Epithelial cell of esophagus (primary cell): ENCODE data around the gene ARFGAP3.

ENCODE experiments used
- DNase-seq: peaks from one replicate; pipeline ENCODE4 v3.0.0; 2010; ENCODE audit warnings: low read depth
- H3K4me3 ChIP-seq: 2 replicates; pipeline ENCODE4 v1.5.1; 2011; ENCODE audit warnings: mild to moderate bottlenecking, low read length, control low read depth
- TF ChIP-seq, protein P1 (sequence below): IDR thresholded peaks from 2 replicates; pipeline ENCODE4 v1.5.1; 2011; ENCODE audit warnings: low read depth, mild to moderate bottlenecking, low read length, control low read depth, inconsistent platforms; ENCODE audit not compliant: insufficient read depth; ENCODE audit errors: missing control alignments

Gene ARFGAP3

DNA sequence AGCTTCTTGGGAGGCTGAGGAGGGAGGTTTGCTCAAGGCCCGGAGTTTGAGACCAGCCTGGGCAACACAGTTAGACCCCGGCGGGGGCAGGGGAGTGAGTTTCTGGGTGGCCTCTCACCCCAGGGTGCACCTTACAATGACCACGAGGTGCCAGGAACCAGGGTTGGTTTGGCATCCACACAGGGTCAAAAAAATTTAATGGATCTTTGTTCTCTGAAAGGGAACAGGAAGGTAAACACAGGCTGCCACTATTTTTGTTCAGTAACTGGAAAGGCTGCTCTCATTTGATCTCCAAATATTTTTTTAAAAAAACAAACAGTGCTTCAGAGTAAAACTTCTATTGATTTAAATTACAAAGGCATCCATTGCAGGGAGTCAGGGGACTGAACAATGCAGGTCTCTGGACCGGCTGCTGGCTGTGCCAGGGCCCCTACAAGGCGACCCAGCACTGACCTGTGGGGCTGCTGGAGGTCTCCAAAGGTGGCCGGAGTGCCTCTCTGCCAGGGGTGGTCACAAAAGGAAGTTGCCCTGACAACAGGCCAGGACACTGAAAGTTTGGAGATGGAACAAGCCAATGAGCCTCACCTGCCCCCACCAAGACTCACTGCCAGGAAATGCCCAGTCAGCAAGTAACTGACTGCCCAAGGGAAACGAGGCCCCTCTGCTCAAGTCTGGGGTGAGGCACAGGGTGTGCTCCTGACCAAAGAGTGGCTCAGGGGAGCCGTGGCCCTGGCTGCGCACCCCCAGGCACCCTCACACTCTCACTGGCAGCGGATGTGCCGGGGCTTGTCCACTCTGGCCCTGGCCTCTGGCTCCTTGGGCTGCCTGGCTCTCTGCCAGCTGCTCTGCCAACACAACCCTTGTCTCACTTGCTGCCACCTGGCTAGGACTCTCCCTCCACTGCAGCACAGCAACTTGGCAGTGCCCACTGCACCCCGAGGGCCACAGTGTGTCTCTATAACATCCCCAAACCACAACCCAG lies 51.8 kb downstream of the ARFGAP3 start:
- TF ChIP-seq, protein P1, sequence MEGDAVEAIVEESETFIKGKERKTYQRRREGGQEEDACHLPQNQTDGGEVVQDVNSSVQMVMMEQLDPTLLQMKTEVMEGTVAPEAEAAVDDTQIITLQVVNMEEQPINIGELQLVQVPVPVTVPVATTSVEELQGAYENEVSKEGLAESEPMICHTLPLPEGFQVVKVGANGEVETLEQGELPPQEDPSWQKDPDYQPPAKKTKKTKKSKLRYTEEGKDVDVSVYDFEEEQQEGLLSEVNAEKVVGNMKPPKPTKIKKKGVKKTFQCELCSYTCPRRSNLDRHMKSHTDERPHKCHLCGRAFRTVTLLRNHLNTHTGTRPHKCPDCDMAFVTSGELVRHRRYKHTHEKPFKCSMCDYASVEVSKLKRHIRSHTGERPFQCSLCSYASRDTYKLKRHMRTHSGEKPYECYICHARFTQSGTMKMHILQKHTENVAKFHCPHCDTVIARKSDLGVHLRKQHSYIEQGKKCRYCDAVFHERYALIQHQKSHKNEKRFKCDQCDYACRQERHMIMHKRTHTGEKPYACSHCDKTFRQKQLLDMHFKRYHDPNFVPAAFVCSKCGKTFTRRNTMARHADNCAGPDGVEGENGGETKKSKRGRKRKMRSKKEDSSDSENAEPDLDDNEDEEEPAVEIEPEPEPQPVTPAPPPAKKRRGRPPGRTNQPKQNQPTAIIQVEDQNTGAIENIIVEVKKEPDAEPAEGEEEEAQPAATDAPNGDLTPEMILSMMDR: no peak

DNA sequence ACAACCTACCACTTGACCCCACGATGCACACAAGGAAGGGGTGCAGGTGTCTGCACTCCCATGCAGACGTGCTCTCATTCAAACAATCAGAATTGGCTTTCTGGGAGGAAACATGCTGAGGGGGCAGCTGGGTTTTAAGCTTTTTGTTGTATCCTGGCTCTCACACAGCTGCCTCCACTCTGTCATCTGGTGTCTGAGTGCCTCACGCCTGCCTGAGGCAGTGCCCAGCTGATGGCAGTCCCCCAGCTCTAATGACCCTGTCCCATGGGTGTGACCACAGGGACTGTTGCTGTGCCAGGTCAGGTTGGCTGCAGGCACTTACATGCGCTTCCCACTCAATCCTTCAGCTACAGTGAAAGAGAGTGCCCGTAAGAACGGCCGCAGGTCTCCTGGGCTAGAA lies 53.7 kb downstream of the ARFGAP3 start:
- H3K4me3 ChIP-seq: no peak overlapping the region
- DNase-seq: no peak
- TF ChIP-seq, protein P1: no peak

More for the DNA sequence above, 51.8 kb downstream of the ARFGAP3 start:
- H3K4me3 ChIP-seq: no peak overlapping the region
- DNase-seq: peak; percentile 59

DNA sequence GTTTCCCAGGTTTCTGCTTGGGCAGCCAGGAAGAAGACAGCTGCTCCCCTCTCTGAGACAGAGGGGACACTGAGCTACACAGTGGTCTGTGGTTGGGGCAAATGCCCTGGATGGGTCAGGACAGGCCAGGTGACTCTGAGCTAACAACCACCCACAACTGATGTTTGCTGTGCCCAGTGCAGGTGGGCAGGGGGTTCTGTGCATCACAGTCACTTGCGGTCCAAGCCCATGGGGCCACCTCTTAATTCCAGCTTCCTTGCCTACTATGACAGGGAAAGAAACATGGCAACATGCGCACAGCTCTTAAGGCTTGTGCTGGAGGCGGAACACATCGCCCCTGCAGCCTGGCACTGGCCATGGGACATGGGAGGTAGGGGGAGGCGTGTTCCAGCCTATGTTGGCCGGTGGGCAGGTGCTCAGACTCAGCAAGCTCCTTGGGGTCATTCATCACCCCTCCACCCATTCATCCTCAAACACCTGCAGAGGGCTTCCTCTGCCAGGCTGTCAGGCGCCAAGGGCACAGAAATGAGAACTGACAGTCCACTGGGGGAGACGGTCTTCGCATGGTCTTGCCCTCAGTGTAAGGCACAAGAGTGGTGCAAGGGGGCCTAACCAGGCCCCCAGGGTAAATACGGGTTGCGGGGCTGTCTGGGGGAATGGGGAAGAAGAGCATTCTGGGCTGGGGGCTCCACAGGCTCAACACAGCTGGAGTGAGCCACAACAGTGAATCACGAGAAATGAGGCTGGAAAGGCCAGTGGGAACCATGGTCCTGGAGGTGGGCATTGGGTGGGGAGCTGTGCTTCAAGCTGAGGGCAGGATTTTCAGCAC lies 55.6 kb downstream of the ARFGAP3 start:
- H3K4me3 ChIP-seq: no peak overlapping the region
- TF ChIP-seq, protein P1: no peak

DNA sequence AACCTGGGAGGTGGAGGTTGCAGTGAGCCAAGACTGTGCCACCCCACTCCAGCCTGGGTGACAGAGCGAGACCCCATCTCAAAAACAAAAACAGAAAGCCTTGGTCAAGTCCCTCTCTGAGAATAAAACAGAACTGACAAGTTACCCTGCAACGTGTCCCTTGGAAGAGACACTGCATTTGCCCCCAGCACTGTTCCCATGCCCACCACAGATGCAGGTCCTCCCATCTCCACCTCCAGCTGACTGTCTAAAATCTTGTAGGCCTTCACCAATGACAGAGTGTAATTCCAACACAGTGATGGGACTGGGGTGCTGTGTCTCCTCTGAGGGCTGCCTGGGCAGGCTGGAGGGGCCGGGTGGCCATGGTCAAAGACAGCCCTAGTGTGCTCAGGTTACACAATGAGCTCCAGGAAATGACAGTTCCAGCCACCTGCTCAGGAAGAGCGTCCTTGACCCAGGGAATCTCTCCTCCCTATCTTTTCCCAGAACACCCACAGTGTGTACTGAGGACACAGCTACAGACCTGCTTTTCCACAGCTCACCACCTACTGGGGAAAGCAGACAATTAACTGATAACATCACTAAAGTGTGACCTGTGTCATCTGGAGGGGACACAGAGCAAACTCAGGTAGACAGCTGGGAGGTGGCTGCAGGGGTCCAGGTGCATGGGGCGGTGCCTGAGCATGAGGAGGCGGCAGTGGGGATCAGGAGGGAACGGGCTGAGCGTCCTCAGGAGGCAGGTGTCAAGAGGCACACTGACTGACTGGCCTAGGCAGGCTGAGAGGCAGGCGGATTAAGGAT lies 56.4 kb downstream of the ARFGAP3 start:
- TF ChIP-seq, protein P1: no peak

More for the DNA sequence above, 55.6 kb downstream of the ARFGAP3 start:
- no peak for DNase-seq

DNA sequence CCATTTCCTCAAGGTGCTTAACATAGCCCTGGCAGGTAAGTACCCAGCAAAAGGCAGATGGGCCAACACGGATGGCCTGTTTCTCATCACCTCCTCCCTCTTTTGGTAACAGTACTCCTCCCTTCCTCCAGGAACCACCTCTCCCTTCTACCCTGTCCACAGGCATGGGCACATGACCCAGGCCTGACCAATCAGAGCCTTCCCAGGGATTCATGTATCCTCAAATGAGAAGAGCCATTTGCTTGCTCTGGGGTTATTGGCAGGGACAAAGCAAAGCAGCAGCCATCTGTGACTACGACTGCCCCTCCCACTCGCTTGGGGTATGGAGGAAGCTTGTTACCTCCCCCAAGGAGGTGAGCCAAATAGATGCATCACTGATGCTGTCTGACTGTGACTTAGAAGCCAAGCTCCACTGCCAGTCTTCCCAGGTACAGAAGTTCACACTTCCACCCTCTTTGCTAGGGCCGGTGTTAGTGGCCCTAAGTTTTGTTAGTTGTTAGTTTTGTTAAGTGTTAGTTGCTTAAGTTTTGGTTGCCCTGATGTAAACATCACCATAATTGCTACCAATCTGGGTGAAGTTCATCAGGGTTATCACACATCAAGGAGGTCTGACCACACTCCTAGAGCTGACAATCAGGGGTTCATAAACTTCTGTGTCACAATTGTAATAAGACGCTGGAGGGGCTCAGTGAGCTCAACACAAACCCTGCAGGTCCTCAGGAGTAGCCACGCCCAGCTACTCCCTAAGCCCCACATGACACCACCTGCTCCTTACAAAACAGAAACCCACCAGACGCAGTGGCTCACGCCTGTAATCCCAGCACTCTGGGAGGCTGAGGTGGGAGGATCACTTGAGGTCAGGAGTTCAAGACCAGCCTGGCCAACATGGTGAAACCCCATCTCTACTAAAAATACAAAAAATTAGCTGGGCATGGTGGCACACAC lies 57.3 kb downstream of the ARFGAP3 start:
- TF ChIP-seq, protein P1: no peak
- no peak for DNase-seq
- no peak overlapping the region for H3K4me3 ChIP-seq

More for the DNA sequence above, 56.4 kb downstream of the ARFGAP3 start:
- H3K4me3 ChIP-seq: no peak overlapping the region
- no peak for DNase-seq
